ENCODE results near the gene RAPGEF4. TPM values are rescaled to one million over a fixed set of nuclear protein-coding genes. Genes with fewer than 3 reads are reported as not detected.

Gene RAPGEF4
- total and polyA plus RNA-seq, 2 of the 8 experiments (the other 6 are each of a cell fraction or from before 2014, with no cell fraction given), result 1.2 to 2.6 TPM

DNA sequence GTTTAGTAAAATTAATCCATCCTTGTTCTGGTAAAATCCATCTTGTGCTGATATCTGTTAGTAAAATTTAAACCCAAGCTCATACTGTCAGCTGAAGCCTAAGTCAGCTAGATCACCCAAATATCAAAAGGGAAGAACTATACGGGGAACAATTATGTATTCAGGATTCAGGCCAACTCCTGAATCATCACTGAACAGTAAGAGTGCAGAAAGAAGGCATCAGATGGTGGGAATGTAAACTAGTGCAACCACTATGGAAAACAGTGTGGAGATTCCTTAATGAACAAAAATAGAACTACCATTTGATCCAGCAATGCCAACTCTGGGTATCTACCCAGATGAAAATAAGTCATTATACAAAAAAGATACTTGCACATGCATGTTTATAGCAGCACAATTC lies 81.8 kb downstream of the RAPGEF4 start:
- Histone ChIP-seq H2BK20ac (ENCODE audit: low read length) (no peak overlapping the region), H2AK5ac (ENCODE audit: low read depth, low read length) (no peak overlapping the region), H3K4me1 (replicated peaks in 1 of 4; ENCODE audit: control insufficient read depth in 3 of 4, insufficient read depth in 4 of 4, low read length in 3 of 4) (no peaks in the 10 kb centered on the region), H3K9ac (replicated peaks in 1 of 4; ENCODE audit: extremely low read depth in 1 of 4, low read depth in 3 of 4, low read length in 3 of 4) (no peak overlapping the region), H3K27ac (ENCODE audit: low read depth, low read length) (no peak overlapping the region), H3K23ac (ENCODE audit: insufficient read length) (no peak overlapping the region), H3K4me2 (ENCODE audit: insufficient read depth in 1 of 2, low read depth in 2 of 2, low read length in 2 of 2) (no peak overlapping the region), H3K79me2 (ENCODE audit: control insufficient read depth in 1 of 2, insufficient read depth in 2 of 2, low read length in 2 of 2) (no peaks in the 10 kb centered on the region), H2BK120ac (replicated peaks; ENCODE audit: low read depth, low read length) (no peak overlapping the region), H2BK15ac (ENCODE audit: low read length) (no peak overlapping the region), H4K91ac (replicated peaks; ENCODE audit: insufficient read length, low read length) (no peak overlapping the region), H3K56ac (replicated peaks; ENCODE audit: insufficient read length, low read depth, low read length) (no peak overlapping the region), H3K4me3 (ENCODE audit: extremely low read depth in 1 of 4, insufficient read depth in 2 of 4, low read depth in 3 of 4, low read length in 4 of 4) (no peak overlapping the region), H3K27me3 (replicated peaks in 1 of 4; ENCODE audit: control insufficient read depth in 3 of 4, extremely low read depth in 1 of 4, insufficient read depth in 3 of 4, low read length in 3 of 4) (no peaks in the 10 kb centered on the region), H4K8ac (ENCODE audit: extremely low read depth, insufficient read depth, low read length) (no peak overlapping the region), H4K5ac (ENCODE audit: insufficient read length, low read depth, low read length) (no peak overlapping the region), H3K23me2 (ENCODE audit: low read depth, low read length) (no peaks in the 10 kb centered on the region), H2AFZ (ENCODE audit: low read length) (no peak overlapping the region), H3K79me1 (ENCODE audit: low read depth, low read length) (no peaks in the 10 kb centered on the region), H3K18ac (ENCODE audit: extremely low read depth, low read length) (no peak overlapping the region), H3K14ac (ENCODE audit: insufficient read length) (no peak overlapping the region), H3K9me3 (ENCODE audit: insufficient read depth in 2 of 2, low read depth in 1 of 2, low read length in 1 of 2) (no peaks in the 10 kb centered on the region), H2BK12ac (ENCODE audit: low read depth, low read length) (no peak overlapping the region), H4K20me1 (replicated peaks in 1 of 2; ENCODE audit: control insufficient read depth in 1 of 2, insufficient read depth in 2 of 2, low read length in 2 of 2) (no peaks in the 10 kb centered on the region), H2BK5ac (ENCODE audit: low read depth, low read length) (no peak overlapping the region), H3K4ac (replicated peaks; ENCODE audit: insufficient read length, low read depth, low read length) (no peak overlapping the region), H3K36me3 (ENCODE audit: control insufficient read depth in 2 of 4, insufficient read depth in 4 of 4, low read length in 3 of 4) (no peaks in the 10 kb centered on the region)
- WGBS, 2 experiments (ENCODE audit: extremely low coverage in 1 of 2, insufficient coverage in 1 of 2, insufficient read length in 1 of 2, insufficient replicate concordance in 2 of 2, low coverage in 1 of 2, low lambda C conversion rate in 2 of 2, missing lambda C conversion rate in 1 of 2), result 88% methylated on average over 1 of the region's 1 CpG; no CpG with 5 or more reads in 1 of the 2 experiments
- ChIA-PET CTCF (ENCODE audit: partially characterized antibody) (no interaction called here), POLR2A (ENCODE audit: partially characterized antibody) (no interaction called here)
- TF ChIP-seq CTBP2 (IDR thresholded peaks at IDR 0.05; ENCODE audit: borderline replicate concordance, insufficient read depth, insufficient read length, low read length), result no peak
- no peak for TF ChIP-seq NANOG (IDR thresholded peaks at IDR 0.05; ENCODE audit: insufficient read depth, low read depth, low read length, poor library complexity, severe bottlenecking)
- TF ChIP-seq, protein P1, sequence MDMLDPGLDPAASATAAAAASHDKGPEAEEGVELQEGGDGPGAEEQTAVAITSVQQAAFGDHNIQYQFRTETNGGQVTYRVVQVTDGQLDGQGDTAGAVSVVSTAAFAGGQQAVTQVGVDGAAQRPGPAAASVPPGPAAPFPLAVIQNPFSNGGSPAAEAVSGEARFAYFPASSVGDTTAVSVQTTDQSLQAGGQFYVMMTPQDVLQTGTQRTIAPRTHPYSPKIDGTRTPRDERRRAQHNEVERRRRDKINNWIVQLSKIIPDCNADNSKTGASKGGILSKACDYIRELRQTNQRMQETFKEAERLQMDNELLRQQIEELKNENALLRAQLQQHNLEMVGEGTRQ (IDR thresholded peaks at IDR 0.05; ENCODE audit: low read length), result no peak
- no peak for TF ChIP-seq RAD21 (IDR thresholded peaks at IDR 0.05 in 1 of 2, conservative IDR thresholded peaks at IDR 0.05 in 1 of 2; ENCODE audit: low read depth in 2 of 2, low read length in 2 of 2)
- no peak for TF ChIP-seq JUN (IDR thresholded peaks at IDR 0.05; ENCODE audit: low read depth, low read length)
- DNase-seq (ENCODE audit: low read depth in 1 of 2, low spot score in 2 of 2) (no peak), FAIRE-seq (no peak)

Data from H1 (cell line).